Epidermal melanocyte (primary cell): ENCODE results near the gene POLR3E.
A peak's percentile ranks its signal among the peaks of the same experiment; 100 is the strongest.
"Not testable (repeated sequence)": the region's sequence is repeated elsewhere in the genome, so short reads cannot be mapped to it uniquely, and the experiment has no call there.

Experiments used
- DNase-seq: peaks from one replicate; pipeline ENCODE4 v3.0.0; 2011; ENCODE audit warnings: low spot score; ENCODE audit not compliant: insufficient read length

The POLR3E gene

GRCh38 chr16:22360963-22361659, 63.9 kb downstream of the POLR3E start:
- no peak for DNase-seq

DNA sequence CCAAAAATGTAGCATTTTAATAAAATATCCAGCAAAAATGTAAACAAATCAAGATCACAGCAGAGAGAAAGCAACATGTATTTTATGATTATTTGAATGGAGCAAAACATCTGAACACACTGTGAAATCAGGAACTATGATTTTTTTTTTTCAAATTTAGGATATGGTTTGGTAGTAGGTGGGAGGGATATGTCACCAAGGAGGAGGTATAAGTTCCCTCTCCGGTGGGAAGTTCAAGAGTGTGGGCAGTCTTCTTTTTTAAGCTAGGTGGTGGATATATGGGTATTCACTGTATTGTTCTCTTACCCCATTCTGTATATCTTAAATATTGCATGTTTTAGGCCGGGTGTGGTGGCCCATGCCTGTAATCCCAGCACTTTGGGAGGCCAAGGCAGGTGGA, 67.0 kb downstream of the POLR3E start:
- DNase-seq: no peak

- no peak for DNase-seq
Measured at GRCh38 chr16:22366371-22366770, 69.2 kb downstream of the POLR3E start.

DNA sequence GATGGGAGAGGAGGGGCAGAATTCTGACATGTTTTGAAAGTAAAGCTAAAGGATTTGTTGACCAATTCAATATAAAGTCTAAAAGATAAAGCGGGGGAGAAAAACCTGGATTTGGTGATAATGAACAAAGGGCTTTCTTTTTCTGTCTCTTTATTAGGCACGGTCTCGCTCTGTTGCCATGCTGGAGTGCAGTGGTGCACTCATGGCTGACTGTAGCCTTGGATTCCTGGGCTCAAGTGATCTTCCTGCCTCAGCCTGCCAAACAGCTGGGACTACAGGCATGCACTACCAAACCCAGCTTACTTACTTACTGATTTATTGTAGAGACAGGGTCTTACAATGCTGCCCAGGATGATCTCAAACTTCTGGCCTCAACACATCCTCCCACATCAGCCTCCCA, 69.7 kb downstream of the POLR3E start:
- no peak for DNase-seq

DNA sequence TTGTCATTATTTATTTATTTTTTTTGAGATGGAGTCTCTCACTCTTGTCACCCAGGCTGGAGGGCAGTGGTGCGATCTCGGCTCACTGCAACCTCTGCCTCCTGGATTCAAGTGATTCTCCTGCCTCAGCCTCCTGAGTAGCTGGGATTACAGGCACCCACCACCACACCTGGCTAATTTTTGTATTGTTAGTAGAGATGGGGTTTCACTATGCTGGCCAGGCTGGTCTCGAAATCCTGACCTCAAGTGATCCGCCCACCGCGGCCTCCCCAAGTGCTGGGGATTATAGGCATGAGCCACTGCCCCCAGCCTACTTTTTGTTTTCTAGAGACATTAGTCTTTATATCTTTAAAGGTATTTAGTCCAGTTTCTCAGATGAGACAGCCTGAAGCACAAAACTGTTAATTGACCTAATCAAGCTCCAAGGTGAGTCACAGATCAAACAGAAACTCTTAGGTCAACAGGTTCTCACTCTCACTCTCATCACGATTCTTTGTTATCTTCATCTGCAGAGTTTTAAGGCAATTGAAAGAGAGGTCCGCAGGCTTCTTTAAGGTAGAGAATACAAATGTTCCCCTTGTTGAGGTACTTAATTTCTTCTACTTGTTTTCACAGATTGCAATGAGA, 71.1 kb downstream of the POLR3E start:
- DNase-seq: not testable (repeated sequence)

DNA sequence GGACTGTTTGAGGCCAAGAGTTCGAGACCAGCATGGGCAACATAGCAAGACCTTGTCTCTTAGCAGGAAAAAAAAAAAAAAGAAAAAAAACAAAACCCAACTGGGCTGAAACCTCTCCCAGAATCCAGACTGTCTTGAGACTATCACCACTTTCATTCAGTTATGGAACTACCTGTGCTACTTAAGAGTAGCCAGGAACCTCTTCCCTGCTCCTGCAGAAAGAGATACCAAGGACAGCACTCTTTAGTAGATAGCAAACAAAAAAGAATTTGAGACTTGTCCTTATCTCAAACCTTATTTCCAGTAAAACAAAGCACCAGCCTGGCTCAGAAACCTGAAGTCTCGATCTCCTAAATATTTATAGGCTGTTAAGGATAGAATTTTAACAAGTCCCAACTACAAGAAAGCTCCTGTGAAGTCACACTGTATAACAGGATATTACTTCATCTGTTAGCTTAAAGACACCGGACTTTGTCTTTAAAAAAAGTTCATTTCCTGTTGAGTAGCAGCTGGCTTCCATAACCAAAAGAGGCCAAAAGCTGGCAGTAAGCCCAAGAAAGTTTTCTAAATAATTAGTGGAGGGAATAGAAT, 72.1 kb downstream of the POLR3E start:
- no peak for DNase-seq

DNA sequence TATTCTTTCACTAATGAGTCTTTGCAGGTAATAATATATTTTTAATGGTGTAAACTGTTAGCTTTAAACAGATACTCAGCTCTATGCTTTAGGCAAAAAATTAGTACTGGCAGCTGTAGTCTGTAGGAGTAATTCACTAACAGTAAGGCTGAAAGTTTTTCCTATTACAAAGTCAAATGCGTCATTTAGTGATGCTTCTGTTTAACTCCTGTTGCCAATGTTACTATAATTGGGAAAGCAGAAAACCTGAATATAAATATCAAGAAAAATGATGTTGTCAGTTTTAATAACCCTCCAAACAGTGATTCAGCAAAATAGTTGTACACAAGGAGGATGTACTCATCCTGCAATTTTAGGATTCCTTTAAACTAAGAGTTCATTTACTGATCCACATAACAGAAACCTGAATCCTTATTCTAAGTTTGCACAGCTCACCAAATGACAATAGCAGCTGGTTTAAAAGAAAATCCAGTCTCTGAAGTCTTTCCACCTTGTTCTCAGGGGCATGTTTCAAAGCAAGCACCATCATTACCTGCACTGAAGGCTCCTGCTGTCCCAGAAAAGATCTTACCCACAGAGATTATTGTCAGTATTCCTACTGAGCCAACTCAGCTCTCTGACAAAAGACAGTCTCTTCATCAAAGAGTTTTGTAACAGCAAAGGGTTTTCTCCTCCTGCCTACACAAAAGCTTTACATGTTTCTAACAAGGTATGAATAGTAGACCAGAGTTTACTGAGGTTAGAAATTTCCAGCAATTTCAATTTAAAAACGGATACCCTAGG, 73.0 kb downstream of the POLR3E start:
- no peak for DNase-seq

DNA sequence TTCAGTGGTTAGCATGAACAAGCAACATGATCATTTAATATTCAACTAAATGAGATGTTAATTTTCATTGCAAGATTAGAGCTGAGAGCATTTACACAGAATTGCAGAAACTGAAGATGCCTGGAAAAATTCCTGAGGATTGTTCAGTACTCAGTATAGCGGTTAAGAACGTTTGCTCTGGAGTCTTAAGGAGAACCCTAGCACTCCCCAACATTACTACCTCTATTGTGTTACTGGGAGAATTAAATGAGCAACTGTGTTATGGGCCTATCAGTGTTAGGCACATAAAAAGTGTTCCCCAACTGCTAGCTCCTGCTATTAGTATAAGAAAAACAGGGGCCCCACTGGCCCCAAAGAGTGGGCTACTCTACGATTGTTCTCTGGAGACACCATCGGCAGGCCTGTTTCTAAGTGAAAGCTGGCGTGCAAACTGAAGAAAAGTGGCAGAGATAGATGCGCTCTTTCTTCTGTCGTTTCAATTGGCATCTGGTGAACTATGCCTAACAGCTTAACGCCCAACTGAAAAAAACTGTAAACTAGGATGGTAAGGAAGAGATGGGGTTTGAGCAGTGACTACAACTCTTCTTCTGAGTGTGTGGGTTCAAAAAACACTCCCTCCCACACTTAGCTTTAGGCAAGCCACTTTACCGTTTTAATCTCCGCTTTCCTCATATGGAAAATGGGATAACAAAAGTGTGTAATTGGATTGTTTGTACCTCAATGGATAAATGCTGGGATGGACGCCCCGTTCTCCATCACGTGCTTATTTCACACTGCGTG, 75.9 kb downstream of the POLR3E start:
- no peak for DNase-seq

GRCh38 chr16:22373662-22374310, 76.6 kb downstream of the POLR3E start:
- DNase-seq: no peak

- peak; percentile 89 for DNase-seq
Measured at GRCh38 chr16:22374311-22375116, 77.3 kb downstream of the POLR3E start, which contains the start of gene CDR2. CDR2 (minus strand) TSS chr16:22374619; CDS start chr16:22374309, 310 bp downstream.

DNA sequence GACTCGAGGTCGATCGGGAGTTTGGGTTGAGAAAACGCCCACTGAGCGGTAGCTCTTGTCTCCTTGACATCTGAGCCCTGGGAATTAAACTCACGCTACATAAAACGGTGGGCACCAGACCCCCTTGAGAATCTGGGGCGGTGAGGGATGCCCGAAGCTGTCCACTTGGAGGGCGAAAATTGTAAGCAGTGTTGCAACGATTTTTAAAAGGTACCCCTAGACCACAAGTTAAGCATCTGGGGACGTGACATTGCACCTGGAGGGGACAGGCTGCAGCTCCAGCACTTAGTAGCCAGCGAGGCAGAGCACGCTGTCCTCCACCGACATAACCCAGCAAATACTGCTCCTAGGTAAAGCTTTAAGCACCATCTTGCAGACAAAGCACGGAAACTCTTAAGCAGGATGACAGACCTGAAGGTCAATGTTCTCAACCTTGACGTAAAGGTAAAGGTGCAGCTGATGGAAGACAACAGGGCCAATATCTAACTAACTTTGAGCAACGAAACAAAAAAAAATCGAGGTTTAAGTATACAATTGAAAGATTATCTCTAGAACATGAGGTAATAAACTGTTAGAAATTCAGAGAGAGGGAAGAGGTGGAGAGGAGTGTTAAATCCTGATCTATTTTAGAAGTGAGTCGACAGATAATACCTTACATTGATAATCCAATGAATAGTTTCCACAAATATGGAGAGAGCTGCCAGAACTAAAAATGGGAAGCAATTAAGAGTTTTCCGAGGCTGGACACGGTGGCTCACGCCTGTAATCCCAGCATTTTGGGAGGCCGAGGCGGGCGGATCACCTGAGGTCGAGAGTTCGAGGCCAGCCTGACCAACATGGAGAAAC, 78.1 kb downstream of the POLR3E start:
- DNase-seq: no peak

DNA sequence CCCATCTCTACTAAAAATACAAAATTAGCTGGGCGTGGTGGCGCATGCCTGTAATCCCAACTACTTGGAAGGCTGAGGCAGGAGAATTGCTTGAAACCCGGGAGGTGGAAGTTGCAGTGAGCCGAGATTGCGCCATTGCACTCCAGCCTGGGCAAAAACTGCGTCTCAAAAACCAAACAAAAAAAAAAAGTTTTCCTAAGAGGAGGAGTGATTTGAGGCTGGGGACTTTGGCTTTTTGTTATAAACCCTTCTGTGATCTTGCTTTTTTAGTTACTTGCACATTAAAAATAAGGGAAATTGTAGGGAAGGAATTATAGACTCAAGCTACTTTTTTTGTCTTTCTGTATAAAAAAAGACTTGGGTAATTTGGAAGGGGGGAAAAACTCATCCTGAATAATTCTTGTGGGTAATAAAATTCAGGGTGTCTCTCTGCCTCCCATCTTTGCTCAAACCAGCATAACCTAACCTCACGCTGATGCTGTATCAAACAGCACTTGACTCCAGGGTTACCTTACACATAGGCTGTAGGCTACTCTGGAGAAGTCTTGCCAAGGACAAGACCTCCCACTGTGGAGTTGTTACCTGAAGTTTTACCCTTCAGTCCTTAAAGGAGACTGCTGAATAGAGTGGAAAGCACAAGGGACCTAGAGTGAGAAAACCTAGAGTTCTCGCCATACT, 78.9 kb downstream of the POLR3E start:
- no peak for DNase-seq

DNA sequence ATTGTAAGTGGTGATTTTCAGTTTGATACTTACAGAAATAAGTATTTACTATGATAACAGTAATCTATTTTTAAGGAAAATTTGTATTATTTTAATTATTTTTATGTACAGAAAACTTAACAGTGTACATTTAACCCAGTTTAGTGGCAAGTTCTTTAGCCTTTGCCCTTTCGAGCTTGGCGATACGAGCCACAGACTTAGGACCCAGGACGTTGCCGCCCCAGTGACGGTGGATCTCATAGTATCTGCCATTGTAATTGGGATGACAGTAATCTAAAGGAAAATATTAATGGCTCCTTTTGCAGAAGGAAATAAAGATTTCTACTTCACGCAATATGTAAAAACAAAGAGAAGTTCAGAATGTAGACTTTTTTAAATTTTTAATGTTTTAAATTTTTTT, 82.4 kb downstream of the POLR3E start:
- DNase-seq: no peak

- DNase-seq: no peak
Measured at GRCh38 chr16:22380529-22380928, 83.3 kb downstream of the POLR3E start.

- DNase-seq: no peak
Measured at GRCh38 chr16:22381392-22381791, 84.2 kb downstream of the POLR3E start.

DNA sequence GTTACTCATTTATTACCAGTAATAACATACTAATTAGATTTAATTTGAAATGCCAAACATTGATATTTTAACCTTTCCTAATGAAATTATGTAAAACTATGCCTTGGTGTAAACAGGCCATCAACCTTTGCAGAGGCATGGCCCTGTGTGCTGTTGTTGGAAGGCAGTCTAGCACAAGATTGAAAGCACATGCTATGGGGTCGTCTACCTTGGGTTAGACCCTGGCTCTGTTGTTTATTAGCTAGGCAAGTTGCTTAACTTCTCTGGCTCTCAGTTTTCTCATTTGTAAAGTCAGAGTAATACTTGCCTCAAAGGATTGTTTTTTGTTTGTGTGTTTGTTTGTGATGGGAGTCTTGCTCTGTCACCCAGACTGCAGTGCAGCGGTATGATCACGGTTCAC, 86.6 kb downstream of the POLR3E start:
- DNase-seq: no peak
